ENCODE measurements around the gene MED6.

MED6 gene

GRCh38 chr14:70624972-70625371 lies 24.5 kb upstream of the MED6 start:
- TF ChIP-seq POLR2A (IDR thresholded peaks at IDR 0.05; ENCODE audit: low read length), result no peak
- TF ChIP-seq GATA1 (IDR thresholded peaks at IDR 0.05; ENCODE audit: low read depth, low read length), result no peak
- DNase-seq, result no peak

- peak in 1 of 2 experiments; percentile 10 for DNase-seq
- TF ChIP-seq POLR2A (IDR thresholded peaks at IDR 0.05; ENCODE audit: low read length) (no peak), GATA1 (IDR thresholded peaks at IDR 0.05; ENCODE audit: low read depth, low read length) (no peak)
These were observed 21.8 kb upstream of the MED6 start for GRCh38 chr14:70622111-70622712.

GRCh38 chr14:70619708-70620107 lies 19.3 kb upstream of the MED6 start:
- DNase-seq, result no peak
- TF ChIP-seq GATA1 (IDR thresholded peaks at IDR 0.05; ENCODE audit: low read depth, low read length) (no peak), POLR2A (IDR thresholded peaks at IDR 0.05; ENCODE audit: low read length) (no peak)

- no peak for DNase-seq
- TF ChIP-seq GATA1 (IDR thresholded peaks at IDR 0.05; ENCODE audit: low read depth, low read length) (no peak), POLR2A (IDR thresholded peaks at IDR 0.05; ENCODE audit: low read length) (no peak)
These were observed 17.9 kb upstream of the MED6 start for GRCh38 chr14:70618314-70618713.

- DNase-seq, result no peak
- no peak for TF ChIP-seq GATA1 (IDR thresholded peaks at IDR 0.05; ENCODE audit: low read depth, low read length)
- no peak for TF ChIP-seq POLR2A (IDR thresholded peaks at IDR 0.05; ENCODE audit: low read length)
These were observed 16.2 kb upstream of the MED6 start for GRCh38 chr14:70616646-70617045.

GRCh38 chr14:70611216-70611615 lies 10.8 kb upstream of the MED6 start:
- TF ChIP-seq POLR2A (IDR thresholded peaks at IDR 0.05; ENCODE audit: low read length) (no peak), GATA1 (IDR thresholded peaks at IDR 0.05; ENCODE audit: low read depth, low read length) (no peak)
- no peak for DNase-seq

- no peak for DNase-seq
- no peak for TF ChIP-seq GATA1 (IDR thresholded peaks at IDR 0.05; ENCODE audit: low read depth, low read length)
- no peak for TF ChIP-seq POLR2A (IDR thresholded peaks at IDR 0.05; ENCODE audit: low read length)
These were observed 1.8 kb upstream of the MED6 start for GRCh38 chr14:70602254-70602653.

GRCh38 chr14:70601162-70601561 lies 707 bp upstream of the MED6 start:
- DNase-seq, result no peak
- TF ChIP-seq POLR2A (IDR thresholded peaks at IDR 0.05; ENCODE audit: low read length) (no peak), GATA1 (IDR thresholded peaks at IDR 0.05; ENCODE audit: low read depth, low read length) (no peak)

GRCh38 chr14:70599345-70599744 lies 1.1 kb downstream of the MED6 start:
- DNase-seq, result no peak
- TF ChIP-seq POLR2A (IDR thresholded peaks at IDR 0.05; ENCODE audit: low read length) (no peak), GATA1 (IDR thresholded peaks at IDR 0.05; ENCODE audit: low read depth, low read length) (no peak)

GRCh38 chr14:70597731-70598130 lies 2.7 kb downstream of the MED6 start:
- no peak for TF ChIP-seq GATA1 (IDR thresholded peaks at IDR 0.05; ENCODE audit: low read depth, low read length)
- TF ChIP-seq POLR2A (IDR thresholded peaks at IDR 0.05; ENCODE audit: low read length), result no peak

GRCh38 chr14:70595443-70596185 lies 4.8 kb downstream of the MED6 start:
- DNase-seq, result peak; percentile 11 to 20
- no peak for TF ChIP-seq POLR2A (IDR thresholded peaks at IDR 0.05; ENCODE audit: low read length)
- no peak for TF ChIP-seq GATA1 (IDR thresholded peaks at IDR 0.05; ENCODE audit: low read depth, low read length)

More at GRCh38 chr14:70597731-70598130, 2.7 kb downstream of the MED6 start:
- no peak for DNase-seq

GRCh38 chr14:70594461-70594860 lies 6.0 kb downstream of the MED6 start:
- TF ChIP-seq GATA1 (IDR thresholded peaks at IDR 0.05; ENCODE audit: low read depth, low read length) (no peak), POLR2A (IDR thresholded peaks at IDR 0.05; ENCODE audit: low read length) (no peak)
- DNase-seq, result no peak

- TF ChIP-seq POLR2A (IDR thresholded peaks at IDR 0.05; ENCODE audit: low read length) (no peak), GATA1 (IDR thresholded peaks at IDR 0.05; ENCODE audit: low read depth, low read length) (no peak)
- no peak for DNase-seq
These were observed 15.2 kb downstream of the MED6 start for GRCh38 chr14:70585231-70585630.

GRCh38 chr14:70576891-70577290 lies 23.6 kb downstream of the MED6 start:
- TF ChIP-seq POLR2A (IDR thresholded peaks at IDR 0.05; ENCODE audit: low read length), result no peak
- no peak for TF ChIP-seq GATA1 (IDR thresholded peaks at IDR 0.05; ENCODE audit: low read depth, low read length)
- DNase-seq, result no peak

GRCh38 chr14:70573050-70573449 lies 27.4 kb downstream of the MED6 start:
- no peak for DNase-seq
- TF ChIP-seq GATA1 (IDR thresholded peaks at IDR 0.05; ENCODE audit: low read depth, low read length) (no peak), POLR2A (IDR thresholded peaks at IDR 0.05; ENCODE audit: low read length) (no peak)

Measured in erythroblast (primary cell).